ENCODE results near the gene AMZ1.

- TF ChIP-seq CTCF (IDR thresholded peaks at IDR 0.05) (no peak), POLR2A (IDR thresholded peaks at IDR 0.05) (no peak)
Observed at GRCh38 chr7:2655870-2656614, 32.0 kb upstream of the AMZ1 start.

All from lower leg skin (tissue), 3 donors.